Nephron (organoid): ENCODE measurements around the gene ELAC2.

ENCODE experiments used
- H3K27ac Mint-ChIP-seq, 3 experiments: 2 replicates each; pipeline ENCODE4 v1.8.0; 2020; ENCODE audit warnings: mixed read lengths in 3 of 3, mild to moderate bottlenecking in 2 of 3, moderate library complexity in 1 of 3
- H3K27me3 Mint-ChIP-seq: 2 replicates; pipeline ENCODE4 v1.8.0; 2021; ENCODE audit warnings: low read depth, mild to moderate bottlenecking, moderate library complexity, mixed read lengths
- H3K36me3 Mint-ChIP-seq: 2 replicates; pipeline ENCODE4 v1.8.0; 2020; ENCODE audit warnings: low read depth, mixed read lengths
- H3K4me1 Mint-ChIP-seq: 2 replicates; pipeline ENCODE4 v1.8.0; 2020; ENCODE audit warnings: mixed read lengths
- H3K4me3 Mint-ChIP-seq, 3 experiments: 2 replicates each; pipeline ENCODE4 v1.8.0; 2020; ENCODE audit warnings: mild to moderate bottlenecking in 3 of 3, mixed read lengths in 3 of 3, moderate library complexity in 2 of 3
- H3K9me3 Mint-ChIP-seq: 2 replicates; pipeline ENCODE4 v1.8.0; 2020; ENCODE audit warnings: mixed read lengths
- TF ChIP-seq, protein P1 (sequence below), 3 experiments: fragments of 200-600 bp; sonication (generic); IDR thresholded peaks; one replicate each; pipeline ENCODE4 v1.5.0; 2021; ENCODE audit warnings: antibody characterized with exemption in 3 of 3; ENCODE audit not compliant: unreplicated experiment in 3 of 3

ELAC2 gene

DNA sequence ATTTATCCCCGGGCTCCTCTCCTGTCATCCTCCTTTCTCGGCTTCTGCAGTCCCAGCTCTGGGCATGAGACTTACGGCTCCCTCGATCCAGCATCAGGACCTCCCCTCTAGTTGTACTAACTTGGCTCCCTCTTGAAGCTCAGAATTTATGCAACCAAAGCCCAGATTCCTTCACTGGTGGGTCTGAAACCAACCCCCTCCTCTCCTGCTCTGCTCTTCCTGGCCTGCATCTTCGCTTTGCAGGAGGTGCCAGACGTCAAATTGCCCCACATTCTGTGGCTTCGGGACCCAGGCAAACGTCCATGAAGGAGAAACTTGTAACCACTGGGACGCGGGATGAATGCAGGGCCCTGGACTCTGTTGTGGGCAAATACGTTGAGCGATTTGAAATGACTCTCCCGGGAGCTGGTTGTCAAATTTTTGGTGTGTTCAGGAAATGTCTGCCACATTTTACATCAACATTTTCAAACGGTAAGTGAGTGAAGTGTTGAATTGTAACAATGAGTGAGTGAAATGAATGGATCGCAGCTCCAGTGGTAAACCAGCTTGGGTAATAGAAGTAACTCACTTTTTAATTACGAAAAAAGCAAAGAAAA lies 29.3 kb upstream of the ELAC2 start:
- TF ChIP-seq, protein P1, sequence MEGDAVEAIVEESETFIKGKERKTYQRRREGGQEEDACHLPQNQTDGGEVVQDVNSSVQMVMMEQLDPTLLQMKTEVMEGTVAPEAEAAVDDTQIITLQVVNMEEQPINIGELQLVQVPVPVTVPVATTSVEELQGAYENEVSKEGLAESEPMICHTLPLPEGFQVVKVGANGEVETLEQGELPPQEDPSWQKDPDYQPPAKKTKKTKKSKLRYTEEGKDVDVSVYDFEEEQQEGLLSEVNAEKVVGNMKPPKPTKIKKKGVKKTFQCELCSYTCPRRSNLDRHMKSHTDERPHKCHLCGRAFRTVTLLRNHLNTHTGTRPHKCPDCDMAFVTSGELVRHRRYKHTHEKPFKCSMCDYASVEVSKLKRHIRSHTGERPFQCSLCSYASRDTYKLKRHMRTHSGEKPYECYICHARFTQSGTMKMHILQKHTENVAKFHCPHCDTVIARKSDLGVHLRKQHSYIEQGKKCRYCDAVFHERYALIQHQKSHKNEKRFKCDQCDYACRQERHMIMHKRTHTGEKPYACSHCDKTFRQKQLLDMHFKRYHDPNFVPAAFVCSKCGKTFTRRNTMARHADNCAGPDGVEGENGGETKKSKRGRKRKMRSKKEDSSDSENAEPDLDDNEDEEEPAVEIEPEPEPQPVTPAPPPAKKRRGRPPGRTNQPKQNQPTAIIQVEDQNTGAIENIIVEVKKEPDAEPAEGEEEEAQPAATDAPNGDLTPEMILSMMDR (IDR thresholded peaks at IDR 0.05; ENCODE audit: unreplicated experiment in 3 of 3) = no peak
- Mint-ChIP-seq H3K36me3 (no peaks in the 10 kb centered on the region), H3K9me3 (no peaks in the 10 kb centered on the region), H3K27ac (no peak overlapping the region), H3K4me1 (peaks cover 6% of the 10 kb centered on the region), H3K4me3 (no peak overlapping the region), H3K27me3 (peaks cover 9% of the 10 kb centered on the region)

DNA sequence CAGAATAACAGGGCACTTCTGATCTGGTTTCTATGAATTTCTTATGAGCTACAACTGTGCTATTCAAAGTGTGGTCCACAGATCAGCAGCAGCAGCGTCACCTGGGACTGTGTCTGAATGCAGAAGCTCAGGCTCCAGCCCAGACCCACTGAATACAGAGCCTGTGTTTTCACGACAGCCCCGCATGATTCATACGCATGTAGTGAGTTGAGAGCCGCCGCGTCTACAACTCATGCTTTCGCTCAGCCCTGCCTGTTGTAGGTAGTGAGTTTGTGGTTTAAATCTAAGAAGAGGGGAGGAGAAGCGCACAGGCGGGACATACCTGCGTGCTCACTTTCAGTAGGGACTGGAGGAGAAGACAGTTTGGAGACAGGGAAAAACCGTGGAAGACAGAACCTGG lies 28.5 kb upstream of the ELAC2 start:
- H3K4me3 Mint-ChIP-seq = no peak overlapping the region
- H3K36me3 Mint-ChIP-seq = no peaks in the 10 kb centered on the region
- peaks cover 5% of the 10 kb centered on the region for H3K27me3 Mint-ChIP-seq
- H3K27ac Mint-ChIP-seq = no peak overlapping the region
- H3K9me3 Mint-ChIP-seq = no peaks in the 10 kb centered on the region
- H3K4me1 Mint-ChIP-seq = peaks cover 6% of the 10 kb centered on the region
- TF ChIP-seq, protein P1 (IDR thresholded peaks at IDR 0.05; ENCODE audit: unreplicated experiment in 3 of 3) = no peak

DNA sequence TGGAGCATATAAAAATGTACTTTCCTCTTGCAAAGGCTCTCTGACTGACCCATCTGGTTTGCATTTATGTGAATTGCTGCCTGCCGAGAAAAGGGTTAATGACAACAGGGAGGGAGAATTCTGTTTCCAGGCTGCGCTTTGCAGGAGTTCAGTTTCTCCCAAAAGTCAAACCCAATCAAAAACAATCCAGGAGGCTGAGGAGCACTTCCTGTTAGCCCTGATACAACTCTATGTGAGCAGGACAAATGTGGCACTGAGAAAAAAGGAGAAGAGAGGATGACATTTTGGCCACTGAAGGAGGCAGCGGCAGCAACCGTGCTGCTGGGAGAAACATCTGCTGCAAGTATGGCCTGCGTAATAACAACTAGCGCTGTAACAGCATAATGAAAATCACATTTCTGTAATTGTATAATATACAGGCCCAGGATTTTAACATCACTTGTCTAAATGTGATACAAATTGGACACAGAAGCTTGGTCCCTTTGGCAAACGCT lies 26.8 kb upstream of the ELAC2 start:
- Mint-ChIP-seq H3K4me1 (peaks cover 6% of the 10 kb centered on the region), H3K9me3 (no peaks in the 10 kb centered on the region), H3K27me3 (peaks cover 6% of the 10 kb centered on the region), H3K27ac (peak overlapping the region in 2 of 3 experiments; percentile 18 to 79), H3K36me3 (no peaks in the 10 kb centered on the region), H3K4me3 (peak overlapping the region in 2 of 3 experiments; percentile 43)
- TF ChIP-seq, protein P1 (IDR thresholded peaks at IDR 0.05; ENCODE audit: unreplicated experiment in 3 of 3) = no peak

DNA sequence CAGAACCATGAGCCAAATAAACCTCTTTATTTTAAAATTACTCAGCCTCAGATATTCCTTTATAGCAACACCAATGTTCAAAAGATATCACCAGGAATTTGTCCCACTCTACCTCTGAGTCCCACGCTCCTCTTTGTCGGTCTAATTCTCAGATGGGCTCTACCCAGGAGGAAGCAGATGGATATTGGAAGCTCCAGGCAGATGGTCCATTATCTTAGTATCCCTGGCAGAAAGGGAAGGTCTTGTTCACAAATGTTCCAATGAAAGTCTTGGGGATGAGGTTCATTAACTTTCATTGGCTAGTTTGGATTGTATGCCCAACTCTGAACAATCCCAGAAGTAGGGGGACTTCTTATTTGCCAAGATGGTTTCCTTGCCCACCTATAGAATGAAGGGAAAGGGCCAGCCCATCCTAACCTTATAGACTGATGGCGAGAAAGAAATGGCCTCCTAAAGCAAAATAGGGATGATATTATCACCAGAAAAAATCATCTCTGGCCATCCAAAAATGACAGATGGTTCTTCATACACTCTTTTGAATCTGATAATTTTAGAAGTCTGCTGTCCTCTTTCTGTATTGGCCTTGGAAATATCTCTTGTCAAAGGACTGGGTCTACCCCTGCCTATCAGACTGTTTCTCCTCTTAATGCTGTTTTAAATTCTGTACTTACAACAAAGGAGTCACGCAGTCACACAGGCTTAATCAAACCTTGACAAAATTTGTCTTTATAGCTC lies 21.3 kb upstream of the ELAC2 start:
- Mint-ChIP-seq H3K36me3 (peaks cover 11% of the 10 kb centered on the region), H3K4me3 (no peak overlapping the region), H3K27me3 (peaks cover 3% of the 10 kb centered on the region), H3K27ac (no peak overlapping the region), H3K4me1 (no peaks in the 10 kb centered on the region), H3K9me3 (peaks cover 23% of the 10 kb centered on the region)
- TF ChIP-seq, protein P1 (IDR thresholded peaks at IDR 0.05; ENCODE audit: unreplicated experiment in 3 of 3) = no peak

DNA sequence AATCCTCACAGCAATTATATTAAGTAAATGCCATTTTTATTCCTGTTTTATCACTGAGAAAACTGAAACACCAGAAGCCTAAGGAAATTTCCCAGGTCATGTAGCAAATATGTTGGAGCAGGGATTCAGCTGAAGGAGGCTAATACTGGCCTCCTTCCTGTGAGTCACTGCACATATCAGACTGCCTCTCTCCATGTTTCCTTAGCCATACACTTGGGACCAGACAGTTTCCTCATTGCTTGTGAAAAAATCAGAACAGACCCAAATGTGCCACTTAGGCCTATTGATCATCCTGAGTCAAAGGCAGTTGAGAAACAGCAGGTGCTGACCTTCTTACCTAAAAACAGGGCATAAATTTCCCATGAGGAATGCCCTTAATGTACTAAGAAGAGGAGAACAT lies 18.9 kb upstream of the ELAC2 start:
- TF ChIP-seq, protein P1 (IDR thresholded peaks at IDR 0.05; ENCODE audit: unreplicated experiment in 3 of 3) = no peak
- H3K9me3 Mint-ChIP-seq = peaks cover 23% of the 10 kb centered on the region
- H3K27me3 Mint-ChIP-seq = peaks cover 4% of the 10 kb centered on the region
- H3K4me1 Mint-ChIP-seq = no peaks in the 10 kb centered on the region
- H3K27ac Mint-ChIP-seq = no peak overlapping the region
- no peak overlapping the region for H3K4me3 Mint-ChIP-seq
- peaks cover 11% of the 10 kb centered on the region for H3K36me3 Mint-ChIP-seq
